Activated CD8-positive, alpha-beta memory T cell treated with anti-CD3 and anti-CD28 coated beads, Interleukin-2, amount 50 U/mL, for 4 hours (primary cell): Measurements from ENCODE around the gene PSTPIP1.

ENCODE experiments used
- DNase-seq: peaks from one replicate; pipeline ENCODE4 v3.0.0-alpha.2; 2020

PSTPIP1 gene

GRCh38 chr15:77075528-77075927 is 80.6 kb downstream of the PSTPIP1 start:
- no peak for DNase-seq

GRCh38 chr15:77076323-77076915 is 81.5 kb downstream of the PSTPIP1 start:
- no peak for DNase-seq

- no peak for DNase-seq
Measured at GRCh38 chr15:77081971-77082370, 87.0 kb downstream of the PSTPIP1 start.

- DNase-seq: peak; percentile 53
Measured at GRCh38 chr15:77083381-77084160, 88.6 kb downstream of the PSTPIP1 start.

GRCh38 chr15:77084436-77084835 is 89.5 kb downstream of the PSTPIP1 start:
- DNase-seq: no peak

GRCh38 chr15:77085297-77085696 is 90.4 kb downstream of the PSTPIP1 start:
- DNase-seq: no peak
